Activated T-cell treated with anti-CD3 and anti-CD28 coated beads, Interleukin-2, amount 50 U/mL, for 48 hours (primary cell): ENCODE results near the gene SLC22A23.

Experiments
- DNase-seq, 2 experiments: peaks; one replicate each; pipeline ENCODE4 v3.0.0-alpha.2; 2020

SLC22A23 gene

DNA sequence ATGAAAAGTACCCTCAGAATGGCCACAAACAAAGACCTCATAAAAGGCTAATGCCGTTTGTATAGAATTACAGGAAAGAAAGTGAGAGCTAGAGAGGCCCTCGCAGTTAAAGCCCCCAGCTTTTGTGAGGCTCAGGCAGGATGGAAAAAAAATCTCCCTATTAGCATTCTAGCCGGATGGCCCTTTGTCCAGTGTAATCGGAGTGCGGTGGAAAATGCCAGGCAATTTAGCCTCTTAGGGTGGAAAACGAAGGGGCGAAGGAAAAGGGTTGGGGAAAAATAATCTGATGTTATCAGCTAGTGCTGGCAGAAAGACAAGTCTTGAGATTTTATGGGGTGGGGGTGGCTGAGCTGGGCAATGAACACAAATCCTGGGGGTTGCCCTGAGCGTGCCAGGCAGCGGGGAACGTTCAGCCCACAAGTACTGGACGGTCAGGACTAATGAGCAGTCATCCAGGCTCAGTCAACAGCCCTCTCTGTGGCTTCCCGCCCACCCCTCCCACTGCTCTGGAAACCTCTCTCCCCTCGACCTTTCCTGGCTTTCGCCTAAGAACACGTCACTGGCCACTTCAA is 105.7 kb downstream of the SLC22A23 start:
- DNase-seq: no peak

DNA sequence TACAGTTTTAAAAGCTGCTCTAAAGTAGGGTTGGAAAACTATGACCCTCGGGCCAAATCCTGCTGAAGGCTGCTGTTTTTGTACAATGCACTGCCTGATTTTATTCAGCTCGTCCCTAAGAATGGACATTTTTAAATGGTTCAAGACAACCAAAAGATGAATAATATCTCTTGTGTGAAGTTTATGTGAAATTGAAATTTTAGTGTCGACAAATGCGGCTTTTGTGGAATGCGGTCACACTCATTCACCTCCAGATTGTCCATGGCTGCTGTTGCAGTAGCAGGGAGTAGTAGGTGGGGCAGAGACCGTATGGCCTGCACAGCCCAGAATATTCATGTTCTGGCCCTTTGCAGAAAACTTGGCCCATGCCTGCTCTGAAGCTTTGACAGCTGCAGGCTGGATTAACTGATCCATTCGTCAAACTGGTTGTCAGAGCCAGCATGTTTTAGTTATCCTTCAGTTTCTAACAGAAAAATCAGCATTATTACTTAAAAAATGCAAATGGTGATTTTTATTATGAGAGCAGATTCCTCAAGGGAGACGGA is 106.5 kb downstream of the SLC22A23 start:
- DNase-seq: no peak

DNA sequence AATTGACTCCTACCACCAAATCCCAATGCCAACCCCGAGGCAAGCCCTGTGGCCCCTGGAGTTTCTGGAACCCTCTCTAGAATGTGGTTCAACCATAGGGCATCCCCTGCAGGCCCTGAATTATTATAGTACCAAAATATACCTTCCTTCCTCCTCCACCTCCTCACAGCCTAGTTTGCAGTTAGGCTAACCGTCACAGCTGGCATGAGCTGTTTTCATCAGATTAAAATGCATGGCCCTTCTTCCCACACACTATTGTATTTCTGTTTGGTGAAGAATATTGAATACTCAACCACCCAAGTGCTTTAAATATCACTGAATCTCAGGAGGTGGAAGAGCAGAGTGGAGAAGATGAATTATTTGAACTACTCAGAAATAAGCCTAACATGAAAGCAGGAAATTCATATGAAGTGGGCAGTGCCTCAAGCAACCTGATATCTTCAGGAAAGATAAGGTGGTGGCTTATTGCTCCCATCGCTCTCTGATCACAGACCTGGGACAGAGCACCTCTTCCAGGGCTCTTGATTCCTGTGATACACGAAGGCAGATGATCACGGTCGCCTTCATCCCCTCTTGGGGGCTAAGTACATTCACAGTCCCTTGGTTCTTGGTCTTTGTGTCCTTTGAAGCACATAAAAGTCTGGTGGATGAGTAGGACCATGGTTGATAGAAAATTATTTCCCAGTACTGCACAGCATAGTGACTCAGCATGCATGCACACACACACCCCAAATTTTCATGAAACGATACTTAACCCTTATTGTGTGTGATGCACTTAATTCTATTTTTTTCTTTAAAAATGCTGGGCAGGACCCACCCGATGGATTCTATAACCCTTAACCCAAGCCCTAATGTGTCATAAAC is 107.2 kb downstream of the SLC22A23 start:
- no peak for DNase-seq

DNA sequence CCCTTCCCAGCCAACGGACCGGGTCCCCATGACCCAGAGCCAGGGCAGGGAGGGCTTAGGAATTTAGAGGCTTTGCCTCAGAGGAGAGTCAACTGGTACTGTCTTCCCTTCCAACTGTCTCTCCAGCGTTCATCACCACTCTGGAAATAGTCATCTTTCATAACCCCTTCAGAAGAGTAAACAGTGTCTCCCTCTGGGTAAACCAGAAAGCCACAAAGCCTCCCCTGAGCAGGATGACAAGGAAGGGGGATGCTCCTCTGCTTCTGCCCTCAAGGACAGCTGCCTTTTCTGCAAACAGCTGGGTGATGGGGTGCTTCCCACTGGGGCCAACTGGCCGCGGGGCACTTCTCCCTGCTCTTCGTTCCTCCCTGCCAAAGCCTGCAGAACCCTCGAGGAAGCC is 108.0 kb downstream of the SLC22A23 start:
- DNase-seq: no peak

DNA sequence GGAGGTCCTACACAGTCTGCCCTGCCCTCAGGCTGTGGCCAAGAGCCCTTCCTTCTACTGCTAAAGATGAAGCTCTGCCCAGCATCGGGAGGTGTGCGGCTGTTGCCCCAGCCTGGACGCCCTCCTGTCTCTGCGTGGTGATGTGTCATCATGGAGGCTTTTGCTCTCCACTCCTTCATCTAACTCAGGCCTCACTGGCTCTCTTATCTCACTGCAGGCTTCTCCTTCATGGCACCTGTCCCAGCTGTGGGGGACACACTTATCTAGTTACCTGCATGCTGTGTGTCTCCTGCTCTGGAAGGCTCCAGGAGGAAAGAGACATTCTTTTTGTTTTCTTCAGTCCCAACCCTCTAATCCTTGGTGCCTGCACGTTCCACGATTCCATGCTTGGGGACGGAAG is 109.0 kb downstream of the SLC22A23 start:
- DNase-seq: no peak

DNA sequence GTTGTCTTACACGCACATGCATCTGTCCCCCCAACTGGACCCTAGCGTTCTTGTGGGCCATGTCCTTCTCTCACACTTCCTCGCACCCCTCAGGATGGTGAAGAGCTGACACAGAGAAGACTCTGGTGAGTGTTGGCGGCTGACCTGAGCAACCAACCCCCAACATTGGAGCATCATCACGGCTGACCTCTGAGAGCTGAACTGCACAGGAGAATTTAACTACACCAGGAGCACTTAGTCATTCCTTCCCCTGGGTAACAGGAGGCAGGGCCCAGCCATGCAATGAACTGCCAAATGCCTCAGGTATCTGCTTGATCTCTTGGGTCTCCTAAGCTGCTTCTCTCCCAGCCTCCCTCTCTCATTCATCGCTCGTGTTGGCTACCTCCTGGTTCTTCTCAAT is 109.6 kb downstream of the SLC22A23 start:
- no peak for DNase-seq

DNA sequence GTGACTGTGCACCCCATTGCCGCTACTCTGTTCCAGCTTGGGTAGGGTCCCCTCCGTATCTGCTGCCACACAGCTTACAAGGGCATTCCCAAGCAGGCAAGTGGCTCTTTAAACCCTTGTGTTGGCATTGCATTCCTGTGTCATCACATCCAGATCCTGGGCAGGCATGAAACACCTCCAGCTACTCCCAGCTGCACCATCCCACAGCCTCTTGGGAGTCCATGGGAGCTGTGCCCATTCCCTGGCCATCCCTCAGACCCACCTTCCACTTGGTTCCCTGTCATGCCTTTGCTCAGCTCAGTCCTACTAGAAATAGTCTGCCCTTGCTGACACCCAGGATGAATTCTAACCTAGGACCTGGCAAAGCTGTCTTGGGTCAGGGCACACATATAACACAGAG is 110.4 kb downstream of the SLC22A23 start:
- DNase-seq: no peak

DNA sequence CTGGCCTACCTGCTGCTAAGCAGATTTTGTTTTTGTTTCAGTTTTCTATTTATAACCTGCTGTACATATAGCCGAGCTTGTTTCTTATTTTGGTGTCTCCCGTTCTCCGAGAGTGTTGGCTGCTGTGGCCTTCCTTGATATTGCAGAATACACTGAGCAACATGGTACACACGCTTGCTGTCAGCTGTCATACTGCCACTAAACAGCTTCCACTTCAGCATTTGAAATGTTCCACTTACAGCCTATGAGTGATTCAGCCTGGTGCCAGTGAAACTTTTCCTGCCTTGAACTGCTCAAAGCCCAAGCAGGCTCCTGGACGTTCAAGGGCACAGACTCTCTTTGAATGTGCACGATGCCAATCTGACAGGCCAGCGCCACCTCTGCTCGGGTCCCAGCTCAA is 111.0 kb downstream of the SLC22A23 start:
- no peak for DNase-seq

DNA sequence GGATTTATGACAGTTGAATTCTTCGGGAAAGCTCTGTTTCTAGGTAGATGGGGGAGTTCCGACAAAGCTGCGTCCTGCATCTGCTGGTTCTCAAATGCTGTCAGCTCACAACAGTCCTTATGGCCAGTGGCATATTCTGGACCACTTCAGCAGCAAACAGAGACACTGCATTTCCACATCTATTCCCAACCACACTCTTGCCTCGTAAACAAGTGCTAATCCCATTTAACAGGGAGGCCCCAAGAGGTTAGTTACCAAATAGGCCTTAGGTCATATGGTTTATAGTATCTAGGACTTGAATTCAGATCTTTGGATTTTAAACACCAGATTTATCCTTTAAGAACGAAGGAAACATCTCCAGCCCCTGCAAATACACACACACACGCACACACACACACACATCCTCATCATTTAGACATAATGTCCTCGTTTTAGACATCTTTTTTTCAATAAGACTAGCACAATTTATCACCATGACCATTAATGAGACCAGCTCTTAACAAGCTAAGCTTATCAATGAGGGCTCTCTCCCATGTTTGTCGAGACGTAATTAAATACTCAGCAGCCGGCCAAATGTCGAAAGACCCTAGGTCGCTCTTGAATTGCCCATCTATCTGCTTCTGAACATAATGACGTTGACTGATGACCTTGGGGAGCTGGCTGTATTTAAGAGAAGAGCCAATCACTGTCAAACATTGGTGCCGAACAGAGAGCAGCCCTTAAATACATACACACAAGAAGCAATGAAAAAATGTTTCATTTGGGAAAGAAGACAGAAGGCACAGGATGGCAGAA is 113.6 kb downstream of the SLC22A23 start:
- DNase-seq: no peak

DNA sequence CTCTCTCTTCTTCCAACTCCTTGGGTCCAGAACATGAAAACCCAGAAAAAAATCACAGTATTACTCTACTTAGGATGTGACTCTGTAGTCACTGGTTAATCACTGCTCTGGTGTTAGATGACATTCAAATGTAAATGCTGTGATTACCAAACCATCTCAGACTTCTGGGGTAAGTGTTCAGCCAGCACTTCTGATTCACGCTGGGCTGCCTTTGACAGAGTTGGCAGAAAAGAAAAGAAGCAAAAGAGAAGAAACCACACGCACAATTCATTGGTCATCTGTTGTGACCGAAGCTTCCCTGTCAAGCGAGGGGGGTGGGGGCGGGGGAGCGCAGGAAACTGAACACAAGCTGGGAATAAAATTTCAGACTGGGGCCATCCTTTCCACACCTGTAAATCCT is 115.4 kb downstream of the SLC22A23 start:
- DNase-seq: no peak

DNA sequence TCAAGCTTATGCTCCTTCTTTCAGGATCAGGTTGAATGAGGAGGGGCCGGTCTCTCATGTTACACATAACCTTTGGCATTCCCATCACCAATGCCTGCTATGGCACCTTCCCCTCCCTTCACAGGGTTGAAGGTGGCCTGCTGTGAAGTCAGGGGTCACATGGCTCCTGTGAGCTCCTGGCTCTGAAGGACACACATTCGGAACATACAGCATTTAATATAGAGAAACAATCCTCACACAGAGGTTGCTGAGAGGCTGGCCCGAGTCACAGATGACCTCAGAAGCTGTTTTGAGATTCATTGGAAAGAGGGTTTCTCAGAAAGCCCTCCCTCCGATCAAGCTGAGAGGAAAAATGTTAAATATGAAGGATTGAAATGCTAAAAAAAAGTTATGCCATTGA is 116.0 kb downstream of the SLC22A23 start:
- no peak for DNase-seq

DNA sequence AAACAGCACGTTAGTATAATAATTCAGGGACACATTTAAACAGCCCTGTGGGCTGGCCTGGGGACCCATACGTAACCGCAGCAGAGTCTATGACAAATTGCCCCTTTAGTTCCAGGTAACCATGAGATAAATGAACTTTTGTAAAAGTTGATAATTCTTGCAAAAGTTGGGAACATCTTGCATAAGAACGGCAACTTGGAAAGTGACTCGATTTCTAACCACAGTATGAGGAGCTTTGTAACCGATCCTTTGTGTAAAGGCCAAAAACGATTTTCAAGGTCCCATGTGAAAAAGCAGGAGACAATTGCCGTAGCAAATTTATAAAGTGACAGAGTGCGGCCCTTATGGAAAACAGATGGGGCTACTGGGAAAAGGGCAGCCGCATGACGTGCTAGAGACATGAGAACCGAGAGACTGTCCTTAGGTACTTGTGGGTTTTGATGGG is 116.5 kb downstream of the SLC22A23 start:
- DNase-seq: no peak

DNA sequence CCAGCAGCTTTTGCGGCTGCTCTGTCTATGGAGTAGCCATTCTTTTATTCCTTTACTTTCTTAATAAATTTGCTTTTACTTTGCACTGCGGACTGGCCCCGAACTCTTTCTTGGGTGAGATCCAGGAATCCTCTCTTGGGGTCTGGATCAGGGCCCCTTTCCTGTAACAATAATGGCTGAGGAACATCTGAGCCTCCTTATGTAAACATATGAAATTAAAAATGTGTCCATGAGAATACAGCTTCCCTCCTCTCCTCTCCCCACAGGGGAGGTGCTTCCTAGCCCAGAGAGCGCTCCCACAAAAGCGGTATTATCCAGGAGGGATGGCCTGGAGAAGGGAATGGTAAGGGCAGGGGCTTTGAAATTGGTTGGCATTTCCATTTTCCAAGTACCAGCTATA is 117.0 kb downstream of the SLC22A23 start:
- no peak for DNase-seq

DNA sequence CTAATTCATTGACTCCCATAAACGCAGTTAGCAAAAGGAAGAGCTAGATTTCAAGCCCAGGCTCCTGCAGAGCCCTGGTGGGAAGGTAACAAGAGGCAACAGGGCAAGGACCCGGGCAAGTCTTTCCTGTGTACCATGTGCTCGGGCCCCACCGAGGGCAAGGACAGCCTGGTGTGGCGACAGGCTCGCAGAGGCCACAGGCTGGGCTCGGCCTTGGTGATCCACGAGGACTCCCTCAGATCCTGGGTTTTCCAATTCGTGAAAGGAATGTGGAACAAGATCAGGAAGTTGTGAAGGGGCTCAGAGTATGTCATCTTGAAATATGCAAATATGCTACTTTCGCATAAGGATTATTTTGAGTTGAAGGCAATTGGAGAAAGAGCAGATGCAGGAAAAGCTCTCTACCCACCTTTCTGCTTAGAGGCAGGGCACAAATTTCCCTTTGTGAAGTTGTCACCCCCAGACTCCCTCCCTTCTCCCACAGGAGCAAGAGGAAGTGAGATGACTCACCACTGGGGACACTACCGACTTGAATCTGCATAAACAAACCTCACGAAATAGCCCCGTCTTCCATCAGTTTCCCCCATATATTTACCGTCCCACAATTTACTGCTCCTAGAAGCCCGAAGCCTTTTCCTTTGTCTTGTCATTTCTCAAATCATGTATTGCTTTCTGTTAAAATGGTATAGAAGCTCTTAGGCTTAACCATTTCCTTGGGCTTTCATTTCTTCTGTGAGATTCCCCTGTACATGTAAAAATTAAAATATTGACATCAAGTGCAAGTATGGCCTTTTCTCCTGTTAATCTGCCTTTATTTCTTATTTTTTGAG is 119.1 kb downstream of the SLC22A23 start:
- no peak for DNase-seq

DNA sequence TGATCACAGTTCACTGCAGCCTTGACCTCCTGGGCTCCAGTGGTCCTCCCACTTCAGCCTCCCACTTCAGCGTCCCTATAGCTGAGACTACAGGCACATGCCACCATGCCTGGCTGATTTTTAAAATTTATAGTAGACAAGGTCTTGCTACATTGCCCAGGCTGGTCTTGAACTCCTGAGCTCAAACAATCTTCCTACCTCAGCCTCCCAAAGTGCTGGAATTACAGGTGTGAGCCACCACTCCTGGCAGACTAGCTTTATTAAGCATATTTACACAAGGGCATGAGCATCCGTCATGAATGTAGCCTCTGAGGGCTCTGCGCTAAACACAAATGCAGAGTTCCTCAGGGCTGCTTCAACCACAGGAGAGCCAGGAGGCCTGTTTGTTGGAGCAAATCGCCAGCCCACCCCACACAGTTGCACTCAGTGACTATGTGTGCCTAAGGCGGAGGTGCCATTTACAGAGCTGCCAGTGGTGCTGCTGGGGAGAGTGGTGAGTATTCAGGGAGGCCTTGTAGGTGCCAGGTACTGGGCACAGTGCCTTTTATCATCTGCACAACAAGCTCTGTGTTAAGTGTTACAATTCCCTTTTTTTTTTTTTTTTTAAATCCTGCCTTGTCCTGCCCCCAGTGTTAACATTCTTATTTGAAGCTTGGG is 119.9 kb downstream of the SLC22A23 start:
- no peak for DNase-seq

DNA sequence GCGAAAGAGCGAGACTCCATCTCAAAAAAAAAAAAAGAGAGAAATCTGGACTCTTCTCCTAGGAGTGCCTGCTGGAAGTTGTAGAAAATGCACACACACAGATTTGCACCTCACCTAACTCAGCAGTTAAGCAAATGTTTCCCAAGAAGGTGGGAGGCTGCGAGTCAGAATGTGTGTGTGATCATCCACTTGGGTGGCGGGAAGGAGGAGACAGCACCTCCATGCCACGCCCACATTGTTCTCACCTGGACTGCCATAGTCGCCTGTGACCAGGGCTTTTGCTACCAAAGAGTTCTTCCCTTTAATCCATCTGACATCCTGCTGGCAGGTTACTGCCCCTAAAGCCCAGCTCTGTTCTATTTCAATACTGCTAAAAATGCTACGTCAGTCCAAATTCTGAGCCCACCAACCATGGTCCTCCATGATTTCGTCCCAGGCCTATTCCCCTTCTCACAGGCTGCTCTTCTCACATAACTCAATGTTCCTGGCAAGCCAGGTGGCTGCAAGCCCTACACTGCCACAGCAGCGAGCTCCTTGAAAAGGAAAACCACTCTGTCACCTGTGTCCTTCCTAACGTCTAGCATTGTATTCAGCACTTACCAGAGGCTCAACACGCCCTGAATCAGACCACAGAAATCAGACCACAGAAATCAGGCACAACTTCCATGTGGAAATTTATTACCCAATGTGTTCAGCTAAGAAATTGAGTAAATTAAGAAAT is 120.6 kb downstream of the SLC22A23 start:
- no peak for DNase-seq

DNA sequence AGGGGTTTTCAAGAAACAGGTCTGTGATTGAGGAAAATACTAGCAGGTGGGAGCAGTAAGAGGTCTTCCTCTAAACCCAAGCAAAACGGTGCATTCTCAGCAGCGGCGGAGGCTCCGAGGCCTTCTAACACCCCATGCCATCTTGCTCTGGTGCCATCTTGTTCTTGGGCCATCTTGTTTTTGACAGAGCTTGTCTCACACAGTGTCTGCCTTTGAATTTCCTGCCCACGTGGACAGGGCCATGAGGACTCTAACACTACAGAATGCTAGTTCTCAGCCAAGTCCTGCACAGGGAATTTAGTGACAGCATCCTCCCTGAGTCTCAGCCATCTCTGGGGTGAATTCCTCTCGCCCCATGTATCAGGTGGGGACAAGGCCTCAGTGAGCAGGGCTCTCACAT is 121.7 kb downstream of the SLC22A23 start:
- DNase-seq: no peak

DNA sequence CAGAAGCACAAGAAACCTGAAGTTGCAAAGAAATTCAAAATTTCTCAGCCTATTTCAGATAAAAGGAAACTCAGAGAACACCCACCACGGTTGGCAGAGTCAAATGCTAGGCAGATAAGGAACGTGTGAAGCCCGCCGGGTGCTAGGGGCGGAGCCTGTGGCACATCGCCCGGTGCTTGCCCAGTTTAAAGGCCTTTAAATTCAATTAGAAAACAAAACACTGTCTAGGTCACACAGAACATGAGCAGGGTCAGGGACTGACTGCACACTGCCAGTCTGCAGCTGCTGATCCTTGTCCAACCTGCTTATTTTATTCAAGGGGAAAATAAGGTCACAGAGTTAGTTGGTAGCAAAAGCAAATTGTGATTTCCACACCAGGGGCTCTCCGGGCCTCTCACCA is 122.3 kb downstream of the SLC22A23 start:
- DNase-seq: no peak

DNA sequence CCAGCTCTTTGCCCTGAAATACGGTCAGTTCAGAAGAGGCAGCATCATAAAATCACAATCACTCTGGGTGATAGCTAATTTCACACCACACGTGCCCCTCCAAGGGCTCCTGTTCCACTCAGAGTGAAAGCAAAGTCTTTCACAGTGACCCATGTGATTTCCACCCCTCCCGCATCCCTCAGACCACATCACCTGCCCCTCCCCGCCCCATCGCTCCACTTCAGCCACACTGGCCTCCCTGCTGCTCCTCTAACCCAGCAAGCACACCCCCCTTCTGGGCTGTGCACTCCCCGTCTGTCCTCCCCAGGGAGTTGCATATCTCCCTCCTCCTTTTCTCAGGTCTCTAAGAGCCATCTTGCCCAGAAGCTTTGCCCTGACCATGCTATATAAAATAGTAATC is 123.6 kb downstream of the SLC22A23 start:
- no peak for DNase-seq

DNA sequence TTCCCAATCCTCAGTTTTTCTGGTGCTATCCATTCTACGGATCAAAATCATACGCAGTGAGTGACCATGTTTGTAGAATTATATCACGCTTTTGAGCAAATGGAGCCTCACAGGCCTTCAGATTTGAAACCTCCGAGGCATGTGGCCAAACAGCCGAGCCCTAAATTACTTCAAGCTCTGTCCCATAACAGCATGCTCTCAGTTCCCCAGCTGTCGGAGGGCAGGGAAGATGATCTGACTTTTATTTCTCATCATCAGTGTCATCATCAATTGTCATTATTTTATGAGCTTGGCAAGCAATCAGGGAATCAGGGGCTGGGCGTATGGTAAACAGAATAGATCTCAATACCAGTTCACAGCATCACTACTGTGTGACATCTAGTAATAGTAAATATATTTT is 124.9 kb downstream of the SLC22A23 start:
- no peak for DNase-seq

DNA sequence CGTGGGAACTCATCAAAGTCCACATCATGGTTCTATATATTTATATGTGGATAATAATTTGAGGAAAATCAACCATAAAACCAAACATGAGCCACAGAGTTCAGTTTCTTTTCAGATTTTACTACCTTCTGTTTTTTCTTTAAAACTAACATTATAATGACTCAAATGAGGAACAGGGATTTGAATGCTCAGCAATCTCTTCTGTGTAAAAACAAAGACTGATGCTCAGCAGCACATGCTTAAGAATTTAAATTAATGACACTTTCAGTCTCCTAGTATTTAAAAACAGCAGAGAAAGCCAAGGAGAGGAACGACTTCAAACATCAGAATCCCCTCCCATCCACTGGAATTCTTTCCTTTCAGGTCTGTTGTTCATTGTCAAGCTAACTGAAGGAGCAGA is 125.4 kb downstream of the SLC22A23 start:
- DNase-seq: no peak
